Bone marrow (tissue), 2 donors: ENCODE results near the gene TECTB.

ENCODE experiments used
- DNase-seq, 2 donors: peaks; one replicate each; lab custom pipeline; 2025; lab: John Stamatoyannopoulos, UW

Gene TECTB

GRCh38 chr10:112275512-112276245, 7.5 kb upstream of the TECTB start:
- DNase-seq = no peak

DNA sequence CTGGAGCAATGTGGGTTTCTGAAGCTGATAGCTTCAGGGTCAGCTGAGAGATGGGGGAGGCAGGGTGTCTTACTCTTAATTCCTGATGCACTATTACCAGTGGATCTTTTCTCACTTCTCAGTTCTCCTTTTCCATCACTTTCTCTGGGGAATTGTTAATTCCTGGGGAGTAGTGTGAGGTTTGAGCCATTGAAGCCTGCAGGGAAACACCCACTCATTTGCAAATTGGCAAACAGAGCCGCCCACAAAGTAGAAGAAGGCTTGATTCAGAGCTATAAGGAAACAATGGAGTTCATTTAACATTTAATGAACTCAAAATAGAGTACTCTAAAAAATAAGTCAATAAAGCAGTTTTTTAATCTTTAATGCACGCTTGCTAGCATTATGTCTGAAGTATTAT, 4.3 kb upstream of the TECTB start:
- DNase-seq = no peak

DNA sequence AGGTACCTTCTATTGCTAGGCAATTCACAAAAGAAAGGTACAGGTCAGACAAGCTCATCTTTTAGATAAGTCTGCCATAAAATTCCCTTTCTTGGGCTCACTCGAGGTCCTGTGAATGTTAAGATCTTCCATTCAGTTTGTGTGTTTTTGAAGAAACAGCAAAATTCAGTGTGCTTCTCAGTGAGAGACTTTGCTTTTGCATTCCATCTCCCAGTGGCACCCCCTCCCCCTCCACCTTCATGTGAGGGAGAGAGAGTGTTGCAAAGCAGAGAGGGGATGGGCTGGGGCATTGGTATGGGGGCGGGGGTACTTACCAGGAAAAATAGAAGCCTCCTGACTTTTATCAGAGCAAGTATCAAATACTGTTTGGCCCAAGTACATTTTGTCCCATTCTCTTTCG, 3.8 kb upstream of the TECTB start:
- no peak for DNase-seq

GRCh38 chr10:112280205-112280921, 2.8 kb upstream of the TECTB start:
- no peak for DNase-seq

DNA sequence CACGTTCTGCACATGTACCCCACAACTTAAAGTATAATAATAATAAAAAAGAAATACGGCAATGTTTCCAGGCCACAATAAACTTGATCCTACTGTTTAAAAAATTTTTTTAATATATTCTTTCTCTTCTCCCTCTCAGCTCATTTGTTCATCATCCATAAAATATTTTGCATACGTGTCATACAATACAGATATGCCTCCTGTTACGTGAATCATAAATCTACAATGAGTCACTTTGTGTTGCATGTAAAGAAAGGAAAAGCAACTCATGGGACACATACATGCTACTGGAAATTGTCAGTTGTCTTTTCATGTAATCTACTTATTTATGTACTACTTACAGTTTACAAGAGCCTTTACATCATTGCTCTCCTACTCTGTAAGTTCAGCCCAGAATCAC, 1.1 kb upstream of the TECTB start:
- DNase-seq = no peak

DNA sequence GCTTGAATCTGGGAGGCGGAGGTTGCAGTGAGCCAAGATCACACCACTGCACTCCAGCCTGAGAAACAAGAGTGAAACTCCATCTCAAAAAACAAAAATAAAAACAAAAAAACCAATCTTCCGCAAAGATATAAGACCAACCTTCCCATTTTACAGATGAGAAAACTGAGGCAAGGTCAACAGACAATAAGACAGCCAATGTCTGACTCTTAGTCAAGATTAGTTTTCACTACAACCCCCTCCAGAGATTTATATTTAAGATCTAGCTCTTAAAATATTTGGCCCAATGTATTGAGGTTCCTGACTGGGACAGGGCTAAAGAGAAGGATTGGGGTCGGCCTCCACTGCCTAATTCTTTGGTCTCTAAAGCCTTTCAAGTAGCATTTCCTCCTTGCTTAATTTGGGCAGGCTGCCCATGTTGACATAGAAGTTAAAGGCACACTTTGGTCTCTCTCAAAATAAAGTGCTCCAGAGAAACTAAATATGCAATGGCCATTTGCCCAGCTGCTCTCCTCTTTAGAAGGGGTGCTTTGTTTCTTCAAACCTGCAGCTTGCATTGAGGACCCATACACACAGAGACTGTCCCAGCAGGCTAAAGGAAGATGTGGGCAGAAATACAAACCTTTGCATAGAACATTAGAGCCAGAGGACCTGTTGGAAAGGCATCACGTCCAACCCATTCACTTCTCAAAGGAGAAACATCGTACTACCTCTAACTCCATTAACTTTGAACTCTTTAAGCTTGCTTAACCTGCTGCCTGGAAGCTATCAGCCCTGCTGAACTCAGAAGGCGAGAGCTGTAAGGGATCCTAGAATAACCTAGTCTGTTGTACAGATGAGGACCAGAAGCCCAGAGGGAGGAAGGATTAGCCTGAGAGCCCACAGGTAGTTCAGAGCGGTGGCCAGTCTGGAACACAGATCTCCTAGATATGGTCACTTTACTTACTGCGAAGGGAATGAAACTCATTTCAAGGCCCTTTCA, 3.9 kb downstream of the TECTB start:
- DNase-seq = no peak

- DNase-seq = no peak
Observed at GRCh38 chr10:112287844-112288243, 4.6 kb downstream of the TECTB start.

GRCh38 chr10:112288486-112288885, 5.3 kb downstream of the TECTB start:
- no peak for DNase-seq

- no peak for DNase-seq
Observed at GRCh38 chr10:112289373-112290053, 6.3 kb downstream of the TECTB start.

GRCh38 chr10:112290054-112290373, 6.8 kb downstream of the TECTB start:
- no peak for DNase-seq

- DNase-seq = no peak
Observed at GRCh38 chr10:112294169-112294568, 11.0 kb downstream of the TECTB start.

DNA sequence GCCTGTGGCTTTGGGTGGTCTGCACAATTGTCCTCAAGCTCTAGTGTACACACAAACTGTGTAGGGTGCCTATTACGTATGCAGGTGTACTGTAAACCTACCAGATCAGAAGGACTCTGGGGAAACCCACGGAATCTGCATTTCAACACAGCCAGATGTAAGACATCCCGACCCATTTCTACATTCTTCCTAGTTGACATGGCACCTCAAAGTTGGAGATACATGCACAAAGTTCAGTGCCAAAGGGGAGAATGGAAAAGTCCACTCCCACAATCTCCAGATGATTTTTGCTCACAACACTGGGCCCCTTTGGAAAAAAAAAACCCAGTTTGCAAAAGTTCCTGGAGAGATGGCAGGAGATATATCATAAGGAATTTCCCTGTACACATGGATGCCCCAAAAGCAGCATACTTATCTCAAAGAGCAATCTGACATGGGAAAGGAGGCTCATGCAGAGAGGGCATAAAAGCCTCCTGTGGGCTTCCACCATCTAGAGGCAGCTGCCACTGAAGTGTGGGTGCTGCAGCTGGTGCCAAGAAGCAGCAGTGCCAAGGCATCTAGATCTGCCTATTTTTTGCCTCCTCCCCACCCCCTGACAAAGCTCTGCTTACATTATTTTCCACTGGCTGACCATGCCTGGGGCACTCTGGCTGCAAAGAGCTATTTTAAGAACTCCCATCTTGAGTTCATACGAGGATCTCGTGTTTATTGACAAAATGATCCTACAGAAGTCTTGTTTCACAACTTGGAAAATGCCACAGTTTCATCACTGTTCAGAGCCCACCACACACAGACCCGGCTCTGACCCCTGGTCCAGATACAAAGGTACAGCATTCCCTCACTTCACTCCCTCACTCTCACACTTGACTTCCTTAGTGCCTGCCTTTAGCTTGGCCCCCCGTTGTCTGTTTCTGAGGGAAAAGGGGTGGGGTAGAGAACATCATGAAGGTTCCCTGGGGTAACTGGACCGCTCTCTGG, 12.9 kb downstream of the TECTB start:
- no peak for DNase-seq

DNA sequence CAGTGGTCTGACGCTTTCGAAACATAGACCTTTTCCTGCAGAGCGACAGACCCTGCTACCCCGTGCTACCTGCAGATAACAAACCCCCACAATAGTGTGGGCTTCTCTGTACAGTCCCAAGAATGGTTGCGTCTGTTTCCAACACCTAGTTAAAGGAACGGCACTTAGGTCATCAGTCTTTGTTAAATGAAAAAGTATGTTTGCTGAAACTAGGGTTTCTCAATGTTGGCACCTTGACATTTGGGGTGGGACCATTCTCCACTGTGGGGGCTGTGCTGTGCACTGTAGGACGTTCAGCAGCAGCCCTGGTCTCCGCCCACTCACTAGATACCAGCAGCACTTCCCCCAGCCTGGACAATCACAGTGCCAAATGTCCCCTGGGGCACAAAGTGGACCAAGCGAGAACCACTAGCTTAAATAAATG, 13.7 kb downstream of the TECTB start:
- DNase-seq = no peak

- DNase-seq = no peak
Observed at GRCh38 chr10:112298581-112298980, 15.4 kb downstream of the TECTB start.

DNA sequence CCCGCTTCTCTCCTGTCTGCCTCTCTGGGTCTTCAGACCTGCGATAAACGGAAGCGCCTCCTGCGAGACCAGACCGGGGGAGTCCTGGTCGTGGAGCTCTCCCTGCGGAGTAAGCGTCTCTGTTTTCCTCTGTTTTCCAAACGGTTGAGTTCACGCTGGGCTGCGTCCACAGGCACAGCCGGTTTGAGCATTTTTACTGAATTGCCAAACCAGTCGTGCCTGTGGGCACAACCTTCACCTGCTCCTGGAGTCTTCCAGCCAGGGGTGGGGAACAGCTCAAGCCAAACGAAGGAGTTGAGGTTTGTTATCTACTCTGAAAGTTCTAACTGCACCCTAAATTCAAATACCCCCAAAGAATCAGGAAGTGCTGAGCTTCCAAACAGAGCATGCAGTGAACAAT, 16.3 kb downstream of the TECTB start:
- DNase-seq = no peak

DNA sequence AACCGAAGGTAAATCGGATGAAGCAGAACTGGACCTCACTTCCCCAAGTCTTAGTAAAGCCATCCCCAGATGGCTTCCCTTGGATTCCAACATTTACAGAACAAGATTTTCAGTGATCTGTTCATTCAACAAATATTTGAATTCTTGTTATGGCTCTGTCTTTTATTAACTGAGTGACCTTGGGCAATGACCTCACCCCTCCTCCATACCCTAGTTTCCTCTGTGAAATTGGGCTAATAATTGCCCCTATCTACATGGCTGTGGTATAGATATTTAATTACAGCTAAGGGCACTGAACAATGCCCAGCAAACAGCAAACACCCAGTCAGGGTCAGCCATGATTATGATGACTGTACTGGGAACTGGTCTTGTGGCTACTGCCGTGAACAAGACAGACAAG, 19.1 kb downstream of the TECTB start:
- no peak for DNase-seq

- no peak for DNase-seq
Observed at GRCh38 chr10:112303528-112303927, 20.3 kb downstream of the TECTB start.

GRCh38 chr10:112304267-112304859, 21.2 kb downstream of the TECTB start:
- DNase-seq = no peak

DNA sequence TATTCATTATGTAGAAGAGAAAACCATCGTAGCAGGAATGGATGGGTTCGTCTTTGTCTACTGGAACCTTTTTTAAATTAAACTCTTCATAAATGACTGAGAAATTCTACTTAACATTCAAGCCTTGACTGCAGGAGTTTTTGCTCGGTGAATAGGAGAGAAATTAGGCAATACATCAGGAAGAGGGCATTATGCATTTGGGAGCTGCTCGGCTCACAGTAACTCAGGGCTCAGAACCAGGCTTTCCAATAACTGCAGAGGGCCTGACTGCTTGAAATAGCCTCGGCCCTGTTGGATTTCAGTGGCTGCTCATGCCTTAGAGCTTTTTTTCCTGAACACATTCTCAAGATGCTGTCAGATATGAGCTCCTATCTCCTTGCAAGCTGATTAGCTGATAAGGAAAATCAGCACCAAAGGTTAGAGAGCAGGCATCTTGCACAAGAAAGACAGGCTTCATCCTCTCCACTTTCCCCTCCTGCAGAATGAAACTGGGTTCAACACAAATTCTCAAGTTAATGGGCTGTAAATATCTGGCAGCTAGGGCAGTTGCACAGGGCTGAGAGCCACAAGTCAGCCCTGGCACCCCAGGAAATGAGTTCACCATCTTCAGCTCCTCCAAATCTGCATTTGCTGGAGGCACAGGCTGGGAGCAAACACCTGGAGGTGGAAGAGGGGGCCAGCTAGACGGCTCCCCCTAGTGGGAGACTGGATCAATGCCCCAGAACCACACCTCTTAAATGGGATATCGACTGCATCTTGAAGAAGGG, 24.3 kb downstream of the TECTB start:
- no peak for DNase-seq

DNA sequence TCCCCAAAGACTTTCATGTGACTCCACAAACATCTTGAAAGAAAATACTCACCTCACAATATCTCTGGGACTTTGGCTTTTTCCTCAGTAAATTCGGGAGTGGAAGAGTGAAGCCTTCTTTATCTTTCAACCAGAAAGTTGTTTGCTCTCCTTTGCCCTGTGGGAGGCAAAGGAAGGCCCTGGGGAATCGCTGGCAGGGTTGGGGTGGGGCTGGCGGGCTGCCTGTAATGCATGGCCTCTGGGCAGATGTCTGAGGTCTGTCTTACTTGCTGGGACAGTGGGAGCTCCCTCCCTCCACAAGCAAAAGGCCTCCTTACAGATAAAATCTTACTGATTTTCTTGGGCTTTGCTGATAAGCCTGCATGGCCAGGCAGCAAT, 24.9 kb downstream of the TECTB start:
- DNase-seq = no peak
